Colonic mucosa (tissue), 4 donors: ENCODE data around the gene CASP5. TPM values are rescaled to one million over a fixed set of nuclear protein-coding genes. Genes with fewer than 3 reads are reported as not detected.

Source experiments
- DNase-seq: peaks from one replicate; pipeline ENCODE4 v3.0.0-alpha.2; 2020
- H3K27ac ChIP-seq: fragments of 200-600 bp; one replicate; pipeline ENCODE4 v1.8.0; 2021
- H3K27me3 ChIP-seq: fragments of 200-600 bp; one replicate; pipeline ENCODE4 v1.8.0; 2021
- H3K36me3 ChIP-seq: fragments of 200-600 bp; one replicate; pipeline ENCODE4 v1.8.0; 2021
- H3K4me1 ChIP-seq: fragments of 200-600 bp; one replicate; pipeline ENCODE4 v1.8.0; 2021; ENCODE audit warnings: mild to moderate bottlenecking
- H3K4me3 ChIP-seq: fragments of 200-600 bp; one replicate; pipeline ENCODE4 v1.8.0; 2021
- H3K9ac ChIP-seq, 2 donors: one replicate each; pipeline ENCODE4 v1.7.0; 2013; ENCODE audit warnings: control low read depth in 2 of 2, low read depth in 2 of 2, low read length in 2 of 2
- H3K9me3 ChIP-seq: fragments of 200-600 bp; one replicate; pipeline ENCODE4 v1.8.0; 2021
- intact Hi-C: fragments of 100-400 bp; cut with DNase I; formaldehyde crosslinking; loops from one replicate; pipeline ENCODE4 v1.14.1; 2022
- total RNA-seq, 2 donors: library from RNA; stranded (reverse); fragmentation: NEBNext Ultra II Directional in 1 of 2; extraction: Animal tissue kit (Norgen Biotek cat#: 25700) in 1 of 2; gene quantifications; one replicate each; pipeline ENCODE4 v1.2.1, GENCODE V29; 2021
- TF ChIP-seq, protein P1 (sequence below): fragments of 200-600 bp; IDR thresholded peaks from one replicate; pipeline ENCODE4 v1.8.0; 2022; ENCODE audit warnings: antibody characterized with exemption, mild to moderate bottlenecking
- donor health status: healthy.
- donor health status: DM: no; HTN: no; CAD: no.
- donor health status: DM: no; HTN: no; CAD: no.

The CASP5 gene
- total RNA-seq, 2 donors from 2014 or later: 25.7 to 47.3 TPM

DNA sequence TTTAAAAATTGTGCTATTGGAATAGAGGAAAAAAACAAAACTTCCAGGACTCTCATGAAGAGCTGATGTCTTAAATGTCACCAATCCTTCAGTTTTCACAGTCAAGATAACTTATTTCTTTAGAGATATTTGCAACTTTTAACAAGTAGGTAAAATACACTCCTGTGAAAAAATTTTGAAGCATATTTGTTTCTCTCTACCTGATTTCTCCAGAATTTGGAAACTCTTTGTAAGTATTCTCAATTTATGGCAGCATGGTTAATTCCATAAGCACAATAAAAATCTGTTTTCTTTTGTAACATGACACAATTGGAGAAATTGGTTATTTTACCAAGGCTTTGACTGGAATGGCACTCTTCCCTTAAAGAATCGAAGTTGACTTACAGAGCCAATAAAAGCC lies 58.7 kb downstream of the CASP5 start:
- no peaks in the 10 kb centered on the region for H3K27me3 ChIP-seq
- H3K27ac ChIP-seq: no peak overlapping the region
- TF ChIP-seq, protein P1, sequence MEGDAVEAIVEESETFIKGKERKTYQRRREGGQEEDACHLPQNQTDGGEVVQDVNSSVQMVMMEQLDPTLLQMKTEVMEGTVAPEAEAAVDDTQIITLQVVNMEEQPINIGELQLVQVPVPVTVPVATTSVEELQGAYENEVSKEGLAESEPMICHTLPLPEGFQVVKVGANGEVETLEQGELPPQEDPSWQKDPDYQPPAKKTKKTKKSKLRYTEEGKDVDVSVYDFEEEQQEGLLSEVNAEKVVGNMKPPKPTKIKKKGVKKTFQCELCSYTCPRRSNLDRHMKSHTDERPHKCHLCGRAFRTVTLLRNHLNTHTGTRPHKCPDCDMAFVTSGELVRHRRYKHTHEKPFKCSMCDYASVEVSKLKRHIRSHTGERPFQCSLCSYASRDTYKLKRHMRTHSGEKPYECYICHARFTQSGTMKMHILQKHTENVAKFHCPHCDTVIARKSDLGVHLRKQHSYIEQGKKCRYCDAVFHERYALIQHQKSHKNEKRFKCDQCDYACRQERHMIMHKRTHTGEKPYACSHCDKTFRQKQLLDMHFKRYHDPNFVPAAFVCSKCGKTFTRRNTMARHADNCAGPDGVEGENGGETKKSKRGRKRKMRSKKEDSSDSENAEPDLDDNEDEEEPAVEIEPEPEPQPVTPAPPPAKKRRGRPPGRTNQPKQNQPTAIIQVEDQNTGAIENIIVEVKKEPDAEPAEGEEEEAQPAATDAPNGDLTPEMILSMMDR: no peak
- H3K9ac ChIP-seq: no peak overlapping the region
- no peak for DNase-seq
- H3K4me1 ChIP-seq: peaks cover 5% of the 10 kb centered on the region
- H3K36me3 ChIP-seq: no peaks in the 10 kb centered on the region
- H3K9me3 ChIP-seq: no peaks in the 10 kb centered on the region
- H3K4me3 ChIP-seq: no peak overlapping the region
- intact Hi-C loops: loop anchor here (5.0 kb wide), 1 partner anchor 63 kb away; no protein-coding TSS in a partner anchor

GRCh38 chr11:104962852-104963251 lies 60.1 kb downstream of the CASP5 start:
- peaks cover 5% of the 10 kb centered on the region for H3K4me1 ChIP-seq
- H3K36me3 ChIP-seq: no peaks in the 10 kb centered on the region
- H3K27me3 ChIP-seq: no peaks in the 10 kb centered on the region
- no peaks in the 10 kb centered on the region for H3K9me3 ChIP-seq
- TF ChIP-seq, protein P1: no peak
- no peak overlapping the region for H3K27ac ChIP-seq
- H3K4me3 ChIP-seq: no peak overlapping the region
- no peak for DNase-seq
- intact Hi-C loops: loop anchor here (5.0 kb wide), 1 partner anchor 64 kb away; no protein-coding TSS in a partner anchor
- H3K9ac ChIP-seq: no peak overlapping the region

DNA sequence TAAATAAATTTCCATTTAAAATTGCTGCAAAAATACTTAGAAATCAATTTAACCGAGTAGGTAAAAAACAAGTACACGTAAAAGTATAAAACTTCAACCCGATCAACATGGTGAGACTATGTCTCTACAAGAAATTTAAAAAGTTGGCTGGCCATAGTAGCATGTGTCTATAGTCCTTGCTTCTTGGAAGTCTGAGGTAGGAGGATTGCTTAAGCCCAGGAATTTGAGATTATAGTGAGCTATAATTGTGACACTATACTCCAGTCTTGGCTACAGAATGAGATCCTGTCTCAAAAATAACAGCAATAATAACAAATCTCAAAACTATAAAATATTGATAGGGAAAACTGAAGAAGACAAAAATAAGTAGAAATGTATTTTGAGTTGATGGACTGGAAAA lies 65.7 kb downstream of the CASP5 start:
- TF ChIP-seq, protein P1: no peak
- H3K36me3 ChIP-seq: peaks cover 3% of the 10 kb centered on the region
- no peak overlapping the region for H3K27ac ChIP-seq
- DNase-seq: no peak
- no peaks in the 10 kb centered on the region for H3K9me3 ChIP-seq
- H3K4me3 ChIP-seq: no peak overlapping the region
- no peaks in the 10 kb centered on the region for H3K27me3 ChIP-seq
- no peak overlapping the region for H3K9ac ChIP-seq
- intact Hi-C loops: no loop called here
- no peaks in the 10 kb centered on the region for H3K4me1 ChIP-seq

- TF ChIP-seq, protein P1: no peak
Observed at GRCh38 chr11:104956528-104956927, 66.4 kb downstream of the CASP5 start.

DNA sequence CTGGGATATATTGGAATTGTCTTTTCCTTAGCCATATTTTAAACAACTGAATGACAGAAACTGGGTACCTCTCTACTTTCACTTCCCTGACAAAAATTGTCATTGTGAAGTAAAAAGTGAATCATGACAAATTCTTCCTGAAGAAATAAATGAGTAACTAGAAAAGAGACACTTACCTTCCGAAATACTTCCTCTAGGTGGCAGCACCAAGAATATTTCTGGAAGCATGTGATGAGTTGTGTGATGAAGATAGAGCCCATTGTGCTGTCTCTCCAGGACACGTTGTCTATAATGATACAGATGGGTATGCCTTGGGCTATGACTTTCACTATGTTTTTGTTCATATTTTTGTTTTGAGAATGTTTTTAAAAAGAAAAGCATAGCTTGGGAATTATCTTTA lies 76.1 kb downstream of the CASP5 start:
- Histone ChIP-seq H3K27ac (no peak overlapping the region), H3K36me3 (no peaks in the 10 kb centered on the region), H3K27me3 (no peaks in the 10 kb centered on the region), H3K4me1 (no peaks in the 10 kb centered on the region), H3K9me3 (no peaks in the 10 kb centered on the region), H3K4me3 (no peak overlapping the region), H3K9ac (no peak overlapping the region)
- TF ChIP-seq, protein P1: peak; percentile 56
- peak; percentile 53 for DNase-seq
- intact Hi-C loops: no loop called here

More at GRCh38 chr11:104956528-104956927, 66.4 kb downstream of the CASP5 start:
- intact Hi-C loops: no loop called here
- Histone ChIP-seq H3K4me3 (no peak overlapping the region), H3K4me1 (no peaks in the 10 kb centered on the region), H3K27me3 (no peaks in the 10 kb centered on the region), H3K9ac (no peak overlapping the region), H3K27ac (no peak overlapping the region), H3K36me3 (peaks cover 3% of the 10 kb centered on the region), H3K9me3 (no peaks in the 10 kb centered on the region)
- DNase-seq: no peak

Other genes with a start within 250 kb of the CASP5 start
- under 1 TPM in 1 of 2 donors, not detected in 1; 0.27 TPM for gene CASP12, start 124.7 kb downstream of the CASP5 start, total RNA-seq
- gene CASP4, start 54.6 kb downstream of the CASP5 start, total RNA-seq: 10 to 100 TPM; 27.6 to 29.8 TPM
- gene CASP1, start 12.0 kb upstream of the CASP5 start, total RNA-seq: 10 to 100 TPM; 68.7 to 73.7 TPM
- 10 to 100 TPM; 35.9 to 40.2 TPM for gene CARD16, start 22.2 kb upstream of the CASP5 start, total RNA-seq
- not detected for gene CARD18, start 116.6 kb upstream of the CASP5 start, total RNA-seq